A549 (cell line): ENCODE data around the gene EMC8. TPM values are rescaled to one million over a fixed set of nuclear protein-coding genes. Genes with fewer than 3 reads are reported as not detected.

Experiments
- ATAC-seq, 2 experiments: fragments of 200-7000 bp in 1 of 2; fragments of >200 bp in 1 of 2; cut with Nextera tagmentation in 1 of 2; cut with Tn5 transposase in 1 of 2; 3 replicates each; pipeline versions ENCODE4 v1.8.0 to v1.9.1; 2018 to 2020; ENCODE audit warnings: mild to moderate bottlenecking in 1 of 2, moderate library complexity in 1 of 2
- CTCF ChIA-PET: fragments of 300-600 bp; sonication (Branson Sonifier 250); formaldehyde crosslinking; extraction: SDS; loops from one replicate; lab custom pipeline; 2021; ENCODE audit warnings: antibody characterized with exemption, inconsistent platforms; lab: Yijun Ruan, JAX
- POLR2A ChIA-PET: fragments of 350-600 bp; formaldehyde crosslinking; extraction: SDS; loops from one replicate; lab custom pipeline; 2021; ENCODE audit warnings: antibody characterized with exemption, inconsistent platforms; lab: Yijun Ruan, JAX
- DNase-seq, 2 experiments: peaks; one replicate each; pipeline versions ENCODE4 v3.0.0 to v3.0.0-alpha.2; 2011 to 2016; ENCODE audit warnings: low read depth in 1 of 2, low spot score in 1 of 2
- FAIRE-seq: peaks from 2 replicates; lab custom pipeline; 2011; peaks lifted over from hg19 to GRCh38; lab: Jason Lieb, UNC
- H3K27ac ChIP-seq, 2 experiments: fragments of >200 bp; sonication (Bioruptor Twin); formaldehyde crosslinking; 3 replicates each; pipeline ENCODE4 v1.5.1; 2016 to 2017
- H3K4me1 ChIP-seq: fragments of >200 bp; sonication (Bioruptor Twin); formaldehyde crosslinking; 3 replicates; pipeline ENCODE4 v1.6.1; 2016
- H3K4me2 ChIP-seq: fragments of >200 bp; sonication (Bioruptor Twin); formaldehyde crosslinking; 3 replicates; pipeline ENCODE4 v1.6.1; 2016
- H3K4me3 ChIP-seq: fragments of >200 bp; sonication (Bioruptor Twin); formaldehyde crosslinking; 3 replicates; pipeline ENCODE4 v1.5.1; 2016
- H3K9me3 ChIP-seq: fragments of >200 bp; sonication (Bioruptor Twin); formaldehyde crosslinking; 3 replicates; pipeline ENCODE4 v1.6.1; 2016
- CEBPB ChIP-seq, 2 experiments: fragments of >200 bp in 1 of 2; sonication (Bioruptor Twin) in 1 of 2; formaldehyde crosslinking in 1 of 2; IDR thresholded peaks; 2 replicates each; pipeline ENCODE4 v1.6.1; 2012 to 2016
- E2F6 ChIP-seq: IDR thresholded peaks from 2 replicates; pipeline ENCODE4 v1.6.1; 2012; ENCODE audit warnings: low read depth, borderline replicate concordance
- EHMT2 ChIP-seq: fragments of 200-600 bp; sonication (generic); IDR thresholded peaks from 2 replicates; pipeline ENCODE4 v1.6.1; 2016; ENCODE audit warnings: antibody characterized with exemption, low read depth, mild to moderate bottlenecking, moderate library complexity
- EP300 ChIP-seq, 2 experiments: fragments of >200 bp; sonication (Bioruptor Twin); formaldehyde crosslinking; IDR thresholded peaks; 2 replicates in 1 of 2; 3 replicates in 1 of 2; pipeline ENCODE4 v1.6.1; 2016 to 2017
- FOXS1 ChIP-seq: fragments of 250-450 bp; sonication (Bioruptor Pico); IDR thresholded peaks from 2 replicates; pipeline ENCODE4 v1.5.0; 2020; ENCODE audit warnings: mild to moderate bottlenecking, moderate library complexity
- HOXB13 ChIP-seq: fragments of 250-450 bp; sonication (Bioruptor Pico); IDR thresholded peaks from 2 replicates; pipeline ENCODE4 v1.5.0; 2020; ENCODE audit warnings: low read depth, mild to moderate bottlenecking, moderate library complexity
- JUN ChIP-seq, 2 experiments: fragments of >200 bp; sonication (Bioruptor Twin); formaldehyde crosslinking; IDR thresholded peaks; 2 replicates in 1 of 2; 3 replicates in 1 of 2; pipeline ENCODE4 v1.6.1; 2016 to 2017
- KDM5A ChIP-seq: fragments of 200-600 bp; sonication (generic); IDR thresholded peaks from 2 replicates; pipeline ENCODE4 v1.6.1; 2016; ENCODE audit warnings: antibody characterized with exemption, mild to moderate bottlenecking
- MAFK ChIP-seq: fragments of 450-650 bp; IDR thresholded peaks from 2 replicates; pipeline ENCODE4 v1.6.1; 2014; ENCODE audit not compliant: partially characterized antibody
- MAZ ChIP-seq: fragments of 150-350 bp; IDR thresholded peaks from 2 replicates; pipeline ENCODE4 v1.6.1; 2014; ENCODE audit warnings: antibody characterized with exemption, low read depth, low read length, borderline replicate concordance
- MYC ChIP-seq: IDR thresholded peaks from 2 replicates; pipeline ENCODE4 v1.6.1; 2012; ENCODE audit warnings: mild to moderate bottlenecking, inconsistent platforms, low read length, improper control_type of control experiment, borderline replicate concordance
- NFE2L2 ChIP-seq: fragments of 150-350 bp; conservative IDR thresholded peaks from 2 replicates; pipeline ENCODE4 v1.6.1; 2014; ENCODE audit warnings: low read length
- PHF8 ChIP-seq: fragments of 200-600 bp; sonication (generic); IDR thresholded peaks from 2 replicates; pipeline ENCODE4 v1.6.1; 2016; ENCODE audit warnings: low read depth, mild to moderate bottlenecking, antibody characterized with exemption, moderate library complexity, borderline replicate concordance
- RAD21 ChIP-seq, 2 experiments: fragments of >200 bp in 1 of 2; sonication (Bioruptor Twin) in 1 of 2; formaldehyde crosslinking in 1 of 2; IDR thresholded peaks in 1 of 2; conservative IDR thresholded peaks in 1 of 2; 2 replicates in 1 of 2; 3 replicates in 1 of 2; pipeline ENCODE4 v1.6.1; 2012 to 2018; ENCODE audit warnings: inconsistent platforms in 1 of 2
- RFX5 ChIP-seq: fragments of 450-650 bp; IDR thresholded peaks from 2 replicates; pipeline ENCODE4 v1.7.1; 2014; ENCODE audit warnings: antibody characterized with exemption, mild to moderate bottlenecking, moderate library complexity
- RNF2 ChIP-seq: fragments of 200-600 bp; sonication (generic); IDR thresholded peaks from 2 replicates; pipeline ENCODE4 v1.6.1; 2016; ENCODE audit warnings: low read depth, mild to moderate bottlenecking, antibody characterized with exemption, moderate library complexity, borderline replicate concordance
- SREBF2 ChIP-seq: fragments of 450-650 bp; IDR thresholded peaks from 2 replicates; pipeline ENCODE4 v1.6.1; 2014; ENCODE audit warnings: mild to moderate bottlenecking, moderate library complexity
- USF2 ChIP-seq: fragments of 450-650 bp; IDR thresholded peaks from 2 replicates; pipeline ENCODE4 v1.6.1; 2014; ENCODE audit warnings: antibody characterized with exemption
- ZC3H11A ChIP-seq: fragments of 450-650 bp; IDR thresholded peaks from 2 replicates; pipeline ENCODE4 v1.6.1; 2014; ENCODE audit warnings: antibody characterized with exemption, mild to moderate bottlenecking
- ZNF302 ChIP-seq: fragments of 250-450 bp; sonication (Bioruptor Pico); IDR thresholded peaks from 2 replicates; pipeline ENCODE4 v1.9.0; 2021; ENCODE audit warnings: inconsistent platforms, mild to moderate bottlenecking, moderate library complexity
- ZSCAN20 ChIP-seq: fragments of 250-450 bp; sonication (Bioruptor Pico); IDR thresholded peaks from 2 replicates; pipeline ENCODE4 v1.8.0; 2022; ENCODE audit warnings: mild to moderate bottlenecking, moderate library complexity
- WGBS: methylation state at CpG from one replicate; pipeline ENCODE4 v1.1.6; 2017; ENCODE audit errors: missing lambda C conversion rate; 5-methylcytosine and 5-hydroxymethylcytosine counted together
- polyA plus RNA-seq, 4 experiments: library from polyadenylated mRNA; depleted of rRNA in 3 of 4; stranded (reverse); fragments of >200 nt; fragmentation: RNase III in 1 of 4; extraction: RNeasy Plus Mini Kit Qiagen cat#74134 plus additional on column Dnase treatment in 1 of 4; gene quantifications; 2 replicates in 3 of 4; 3 replicates in 1 of 4; pipeline ENCODE4 v1.2.3, GENCODE V29; 2011 to 2017
- TF ChIP-seq, protein P1 (sequence below): fragments of >200 bp; sonication (Bioruptor Twin); formaldehyde crosslinking; IDR thresholded peaks from 2 replicates; pipeline ENCODE4 v1.6.1; 2016
- TF ChIP-seq, protein P2 (sequence below): fragments of 150-350 bp; IDR thresholded peaks from 2 replicates; pipeline ENCODE4 v1.6.1; 2014; ENCODE audit warnings: low read depth, mild to moderate bottlenecking, low read length

EMC8 gene
- polyA plus RNA-seq, 2 of the 4 experiments (the other 2 are of a cell fraction) = 43.0 to 53.2 TPM

GRCh38 chr16:85844786-85845185 lies 45.4 kb upstream of the EMC8 start:
- ATAC-seq (no peak), FAIRE-seq (no peak), DNase-seq (no peak)
- POLR2A ChIA-PET = no interaction called here
- no peak for TF ChIP-seq EP300 (IDR thresholded peaks at IDR 0.05)
- TF ChIP-seq USF2 = no peak
- TF ChIP-seq SREBF2 = no peak
- TF ChIP-seq E2F6 = no peak
- TF ChIP-seq ZSCAN20 (CRISPR knock-in tag) = no peak
- TF ChIP-seq RFX5 = no peak
- no peak for TF ChIP-seq NFE2L2
- TF ChIP-seq MAFK = no peak
- no peak for TF ChIP-seq ZNF302
- TF ChIP-seq, protein P1, sequence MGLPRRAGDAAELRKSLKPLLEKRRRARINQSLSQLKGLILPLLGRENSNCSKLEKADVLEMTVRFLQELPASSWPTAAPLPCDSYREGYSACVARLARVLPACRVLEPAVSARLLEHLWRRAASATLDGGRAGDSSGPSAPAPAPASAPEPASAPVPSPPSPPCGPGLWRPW = no peak
- TF ChIP-seq, protein P2, sequence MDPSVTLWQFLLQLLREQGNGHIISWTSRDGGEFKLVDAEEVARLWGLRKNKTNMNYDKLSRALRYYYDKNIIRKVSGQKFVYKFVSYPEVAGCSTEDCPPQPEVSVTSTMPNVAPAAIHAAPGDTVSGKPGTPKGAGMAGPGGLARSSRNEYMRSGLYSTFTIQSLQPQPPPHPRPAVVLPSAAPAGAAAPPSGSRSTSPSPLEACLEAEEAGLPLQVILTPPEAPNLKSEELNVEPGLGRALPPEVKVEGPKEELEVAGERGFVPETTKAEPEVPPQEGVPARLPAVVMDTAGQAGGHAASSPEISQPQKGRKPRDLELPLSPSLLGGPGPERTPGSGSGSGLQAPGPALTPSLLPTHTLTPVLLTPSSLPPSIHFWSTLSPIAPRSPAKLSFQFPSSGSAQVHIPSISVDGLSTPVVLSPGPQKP = no peak
- no peak for TF ChIP-seq MYC
- no peak for TF ChIP-seq FOXS1 (CRISPR knock-in tag)
- CTCF ChIA-PET = interaction anchor here (1.8 kb wide), 1 partner anchor 23 kb away, joined by 11 read pairs; no protein-coding TSS in a partner anchor
- H3K4me3 ChIP-seq = no peak overlapping the region
- H3K4me1 ChIP-seq = no peaks in the 10 kb centered on the region
- H3K4me2 ChIP-seq = no peak overlapping the region
- H3K27ac ChIP-seq = no peak overlapping the region
- no peaks in the 10 kb centered on the region for H3K9me3 ChIP-seq
- 34% methylated on average over 15 of the region's 15 CpGs for WGBS

GRCh38 chr16:85844169-85844481 lies 44.8 kb upstream of the EMC8 start:
- H3K4me3 ChIP-seq = no peak overlapping the region
- no peak for FAIRE-seq
- TF ChIP-seq JUN (IDR thresholded peaks at IDR 0.05) (no peak), RAD21 (conservative IDR thresholded peaks at IDR 0.05 in 1 of 2, IDR thresholded peaks at IDR 0.05 in 1 of 2) (no peak), CEBPB (IDR thresholded peaks at IDR 0.05) (no peak), ZC3H11A (no peak), EHMT2 (no peak), HOXB13 (CRISPR knock-in tag) (no peak), FOXS1 (CRISPR knock-in tag) (no peak), RNF2 (no peak), ZNF302 (no peak), KDM5A (no peak), PHF8 (no peak), MAZ (no peak)
- no peaks in the 10 kb centered on the region for H3K9me3 ChIP-seq
- DNase-seq = no peak
- H3K27ac ChIP-seq = no peak overlapping the region
- POLR2A ChIA-PET = no interaction called here
- H3K4me2 ChIP-seq = no peak overlapping the region
- ATAC-seq = no peak
- CTCF ChIA-PET = interaction anchor here (1.8 kb wide), 1 partner anchor 23 kb away, joined by 11 read pairs; no protein-coding TSS in a partner anchor
- no peaks in the 10 kb centered on the region for H3K4me1 ChIP-seq
